ENCODE data around the gene FAU. TPM values are rescaled to one million over a fixed set of nuclear protein-coding genes. Genes with fewer than 3 reads are reported as not detected.

FAU gene
- total and polyA plus RNA-seq, 2 of the 13 experiments (the other 11 are each of a cell fraction or from before 2014, with no cell fraction given): 374 to 869 TPM

DNA sequence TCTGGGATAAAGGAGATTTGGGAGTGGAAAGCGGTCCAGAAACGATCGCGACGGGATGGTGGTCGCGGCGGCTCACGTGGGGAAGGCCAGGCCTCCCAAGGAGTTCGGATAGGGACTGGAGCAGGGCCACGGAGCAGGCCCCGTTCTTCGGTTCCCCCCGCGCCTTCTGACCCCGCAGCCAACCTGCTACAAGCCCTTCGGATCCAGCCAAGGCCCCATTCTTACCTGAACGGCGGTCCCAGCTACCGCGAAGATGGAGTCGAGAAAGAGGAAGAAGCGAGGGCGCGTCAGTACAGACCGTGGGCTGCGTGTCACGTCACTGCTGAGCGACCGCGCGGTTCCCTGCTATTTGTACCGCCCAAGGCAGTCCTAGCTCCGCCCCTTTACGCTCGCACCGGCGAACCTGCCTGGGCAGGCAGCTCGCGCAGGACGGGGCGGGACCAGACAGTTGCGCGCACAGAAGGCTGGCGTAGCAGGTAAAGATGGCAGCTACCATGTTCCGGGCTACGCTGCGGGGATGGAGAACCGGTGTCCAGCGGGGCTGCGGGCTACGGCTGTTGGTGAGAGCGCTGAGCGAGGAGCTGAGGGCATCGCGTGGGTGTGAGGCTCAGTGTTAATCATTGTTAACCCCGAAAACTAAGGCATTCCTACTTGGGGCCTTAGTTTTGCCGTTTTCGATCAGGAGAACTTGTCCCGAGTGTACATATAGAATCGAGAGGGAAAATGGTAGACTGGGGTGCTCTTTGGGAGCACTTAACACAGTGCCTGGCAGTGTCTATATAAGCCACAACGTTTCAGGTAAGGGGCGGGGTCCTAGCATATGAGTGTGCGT lies at the start of gene FAU, which contains the start of gene MRPL49 (continued):
- TF ChIP-seq, protein P1, sequence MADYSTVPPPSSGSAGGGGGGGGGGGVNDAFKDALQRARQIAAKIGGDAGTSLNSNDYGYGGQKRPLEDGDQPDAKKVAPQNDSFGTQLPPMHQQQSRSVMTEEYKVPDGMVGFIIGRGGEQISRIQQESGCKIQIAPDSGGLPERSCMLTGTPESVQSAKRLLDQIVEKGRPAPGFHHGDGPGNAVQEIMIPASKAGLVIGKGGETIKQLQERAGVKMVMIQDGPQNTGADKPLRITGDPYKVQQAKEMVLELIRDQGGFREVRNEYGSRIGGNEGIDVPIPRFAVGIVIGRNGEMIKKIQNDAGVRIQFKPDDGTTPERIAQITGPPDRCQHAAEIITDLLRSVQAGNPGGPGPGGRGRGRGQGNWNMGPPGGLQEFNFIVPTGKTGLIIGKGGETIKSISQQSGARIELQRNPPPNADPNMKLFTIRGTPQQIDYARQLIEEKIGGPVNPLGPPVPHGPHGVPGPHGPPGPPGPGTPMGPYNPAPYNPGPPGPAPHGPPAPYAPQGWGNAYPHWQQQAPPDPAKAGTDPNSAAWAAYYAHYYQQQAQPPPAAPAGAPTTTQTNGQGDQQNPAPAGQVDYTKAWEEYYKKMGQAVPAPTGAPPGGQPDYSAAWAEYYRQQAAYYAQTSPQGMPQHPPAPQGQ (CRISPR knock-in tag; IDR thresholded peaks at IDR 0.05; ENCODE audit: borderline replicate concordance): no peak
- TF ChIP-seq FOXJ3 (CRISPR knock-in tag; IDR thresholded peaks at IDR 0.05; ENCODE audit: borderline replicate concordance): 0 out of 2 replicates have a peak, but pooled peaks have one; percentile 53
- TF ChIP-seq RFX1 (IDR thresholded peaks at IDR 0.05): no peak
- TF ChIP-seq, protein P2, sequence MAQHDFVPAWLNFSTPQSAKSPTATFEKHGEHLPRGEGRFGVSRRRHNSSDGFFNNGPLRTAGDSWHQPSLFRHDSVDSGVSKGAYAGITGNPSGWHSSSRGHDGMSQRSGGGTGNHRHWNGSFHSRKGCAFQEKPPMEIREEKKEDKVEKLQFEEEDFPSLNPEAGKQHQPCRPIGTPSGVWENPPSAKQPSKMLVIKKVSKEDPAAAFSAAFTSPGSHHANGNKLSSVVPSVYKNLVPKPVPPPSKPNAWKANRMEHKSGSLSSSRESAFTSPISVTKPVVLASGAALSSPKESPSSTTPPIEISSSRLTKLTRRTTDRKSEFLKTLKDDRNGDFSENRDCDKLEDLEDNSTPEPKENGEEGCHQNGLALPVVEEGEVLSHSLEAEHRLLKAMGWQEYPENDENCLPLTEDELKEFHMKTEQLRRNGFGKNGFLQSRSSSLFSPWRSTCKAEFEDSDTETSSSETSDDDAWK (CRISPR knock-in tag; IDR thresholded peaks at IDR 0.05): no peak
- 0 out of 2 replicates have a peak, but pooled peaks have one; percentile 47 for TF ChIP-seq SRF (IDR thresholded peaks at IDR 0.05; ENCODE audit: low read depth, low read length)
- no peak for TF ChIP-seq CENPT (CRISPR knock-in tag; IDR thresholded peaks at IDR 0.05; ENCODE audit: low read depth)
- TF ChIP-seq KDM4B (CRISPR knock-in tag; IDR thresholded peaks at IDR 0.05): 0 out of 2 replicates have a peak, but pooled peaks have one; percentile 64
- TF ChIP-seq, protein P3, sequence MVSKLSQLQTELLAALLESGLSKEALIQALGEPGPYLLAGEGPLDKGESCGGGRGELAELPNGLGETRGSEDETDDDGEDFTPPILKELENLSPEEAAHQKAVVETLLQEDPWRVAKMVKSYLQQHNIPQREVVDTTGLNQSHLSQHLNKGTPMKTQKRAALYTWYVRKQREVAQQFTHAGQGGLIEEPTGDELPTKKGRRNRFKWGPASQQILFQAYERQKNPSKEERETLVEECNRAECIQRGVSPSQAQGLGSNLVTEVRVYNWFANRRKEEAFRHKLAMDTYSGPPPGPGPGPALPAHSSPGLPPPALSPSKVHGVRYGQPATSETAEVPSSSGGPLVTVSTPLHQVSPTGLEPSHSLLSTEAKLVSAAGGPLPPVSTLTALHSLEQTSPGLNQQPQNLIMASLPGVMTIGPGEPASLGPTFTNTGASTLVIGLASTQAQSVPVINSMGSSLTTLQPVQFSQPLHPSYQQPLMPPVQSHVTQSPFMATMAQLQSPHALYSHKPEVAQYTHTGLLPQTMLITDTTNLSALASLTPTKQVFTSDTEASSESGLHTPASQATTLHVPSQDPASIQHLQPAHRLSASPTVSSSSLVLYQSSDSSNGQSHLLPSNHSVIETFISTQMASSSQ (IDR thresholded peaks at IDR 0.05; ENCODE audit: low read depth): peak; percentile 42; the same call in 1 of the 2 replicates
- TF ChIP-seq, protein P3 (CRISPR knock-in tag; IDR thresholded peaks at IDR 0.05; ENCODE audit: borderline replicate concordance): peak; percentile 79
- TF ChIP-seq ZNF326 (CRISPR knock-in tag; IDR thresholded peaks at IDR 0.05; ENCODE audit: borderline replicate concordance): no peak
- TF ChIP-seq, protein P4, sequence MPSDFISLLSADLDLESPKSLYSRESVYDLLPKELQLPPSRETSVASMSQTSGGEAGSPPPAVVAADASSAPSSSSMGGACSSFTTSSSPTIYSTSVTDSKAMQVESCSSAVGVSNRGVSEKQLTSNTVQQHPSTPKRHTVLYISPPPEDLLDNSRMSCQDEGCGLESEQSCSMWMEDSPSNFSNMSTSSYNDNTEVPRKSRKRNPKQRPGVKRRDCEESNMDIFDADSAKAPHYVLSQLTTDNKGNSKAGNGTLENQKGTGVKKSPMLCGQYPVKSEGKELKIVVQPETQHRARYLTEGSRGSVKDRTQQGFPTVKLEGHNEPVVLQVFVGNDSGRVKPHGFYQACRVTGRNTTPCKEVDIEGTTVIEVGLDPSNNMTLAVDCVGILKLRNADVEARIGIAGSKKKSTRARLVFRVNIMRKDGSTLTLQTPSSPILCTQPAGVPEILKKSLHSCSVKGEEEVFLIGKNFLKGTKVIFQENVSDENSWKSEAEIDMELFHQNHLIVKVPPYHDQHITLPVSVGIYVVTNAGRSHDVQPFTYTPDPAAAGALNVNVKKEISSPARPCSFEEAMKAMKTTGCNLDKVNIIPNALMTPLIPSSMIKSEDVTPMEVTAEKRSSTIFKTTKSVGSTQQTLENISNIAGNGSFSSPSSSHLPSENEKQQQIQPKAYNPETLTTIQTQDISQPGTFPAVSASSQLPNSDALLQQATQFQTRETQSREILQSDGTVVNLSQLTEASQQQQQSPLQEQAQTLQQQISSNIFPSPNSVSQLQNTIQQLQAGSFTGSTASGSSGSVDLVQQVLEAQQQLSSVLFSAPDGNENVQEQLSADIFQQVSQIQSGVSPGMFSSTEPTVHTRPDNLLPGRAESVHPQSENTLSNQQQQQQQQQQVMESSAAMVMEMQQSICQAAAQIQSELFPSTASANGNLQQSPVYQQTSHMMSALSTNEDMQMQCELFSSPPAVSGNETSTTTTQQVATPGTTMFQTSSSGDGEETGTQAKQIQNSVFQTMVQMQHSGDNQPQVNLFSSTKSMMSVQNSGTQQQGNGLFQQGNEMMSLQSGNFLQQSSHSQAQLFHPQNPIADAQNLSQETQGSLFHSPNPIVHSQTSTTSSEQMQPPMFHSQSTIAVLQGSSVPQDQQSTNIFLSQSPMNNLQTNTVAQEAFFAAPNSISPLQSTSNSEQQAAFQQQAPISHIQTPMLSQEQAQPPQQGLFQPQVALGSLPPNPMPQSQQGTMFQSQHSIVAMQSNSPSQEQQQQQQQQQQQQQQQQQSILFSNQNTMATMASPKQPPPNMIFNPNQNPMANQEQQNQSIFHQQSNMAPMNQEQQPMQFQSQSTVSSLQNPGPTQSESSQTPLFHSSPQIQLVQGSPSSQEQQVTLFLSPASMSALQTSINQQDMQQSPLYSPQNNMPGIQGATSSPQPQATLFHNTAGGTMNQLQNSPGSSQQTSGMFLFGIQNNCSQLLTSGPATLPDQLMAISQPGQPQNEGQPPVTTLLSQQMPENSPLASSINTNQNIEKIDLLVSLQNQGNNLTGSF (CRISPR knock-in tag; IDR thresholded peaks at IDR 0.05): no peak
- TF ChIP-seq, protein P5, sequence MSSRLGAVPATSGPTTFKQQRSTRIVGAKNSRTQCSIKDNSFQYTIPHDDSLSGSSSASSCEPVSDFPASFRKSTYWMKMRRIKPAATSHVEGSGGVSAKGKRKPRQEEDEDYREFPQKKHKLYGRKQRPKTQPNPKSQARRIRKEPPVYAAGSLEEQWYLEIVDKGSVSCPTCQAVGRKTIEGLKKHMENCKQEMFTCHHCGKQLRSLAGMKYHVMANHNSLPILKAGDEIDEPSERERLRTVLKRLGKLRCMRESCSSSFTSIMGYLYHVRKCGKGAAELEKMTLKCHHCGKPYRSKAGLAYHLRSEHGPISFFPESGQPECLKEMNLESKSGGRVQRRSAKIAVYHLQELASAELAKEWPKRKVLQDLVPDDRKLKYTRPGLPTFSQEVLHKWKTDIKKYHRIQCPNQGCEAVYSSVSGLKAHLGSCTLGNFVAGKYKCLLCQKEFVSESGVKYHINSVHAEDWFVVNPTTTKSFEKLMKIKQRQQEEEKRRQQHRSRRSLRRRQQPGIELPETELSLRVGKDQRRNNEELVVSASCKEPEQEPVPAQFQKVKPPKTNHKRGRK (CRISPR knock-in tag; IDR thresholded peaks at IDR 0.05): no peak
- TF ChIP-seq ZFP36 (IDR thresholded peaks at IDR 0.05; ENCODE audit: borderline replicate concordance, low read depth, low read length, partially characterized antibody): no peak

Data from HepG2 (cell line).